ENCODE data around the gene ITGB4.

Gene ITGB4

DNA sequence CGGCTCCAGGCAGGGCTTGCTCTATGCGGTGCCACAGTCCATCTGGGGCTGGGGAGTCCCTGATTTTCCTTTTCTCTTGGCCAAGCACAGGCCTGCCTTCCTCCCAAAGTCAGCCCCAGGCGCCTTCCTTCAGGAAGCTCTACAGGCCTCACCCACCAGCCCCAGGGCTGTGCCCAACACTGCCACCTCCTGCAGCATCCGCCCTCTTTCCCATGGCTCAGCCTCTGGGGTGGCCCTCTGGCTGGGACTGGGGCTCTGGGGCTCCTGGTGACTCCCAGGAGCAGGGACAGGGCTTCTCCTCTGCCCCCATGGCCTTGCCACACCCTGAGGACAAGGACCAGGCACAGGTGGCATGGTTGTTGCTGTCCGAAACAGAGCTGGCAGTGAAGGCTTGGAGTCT lies 817 bp downstream of the ITGB4 start:
- TF ChIP-seq, protein P1, sequence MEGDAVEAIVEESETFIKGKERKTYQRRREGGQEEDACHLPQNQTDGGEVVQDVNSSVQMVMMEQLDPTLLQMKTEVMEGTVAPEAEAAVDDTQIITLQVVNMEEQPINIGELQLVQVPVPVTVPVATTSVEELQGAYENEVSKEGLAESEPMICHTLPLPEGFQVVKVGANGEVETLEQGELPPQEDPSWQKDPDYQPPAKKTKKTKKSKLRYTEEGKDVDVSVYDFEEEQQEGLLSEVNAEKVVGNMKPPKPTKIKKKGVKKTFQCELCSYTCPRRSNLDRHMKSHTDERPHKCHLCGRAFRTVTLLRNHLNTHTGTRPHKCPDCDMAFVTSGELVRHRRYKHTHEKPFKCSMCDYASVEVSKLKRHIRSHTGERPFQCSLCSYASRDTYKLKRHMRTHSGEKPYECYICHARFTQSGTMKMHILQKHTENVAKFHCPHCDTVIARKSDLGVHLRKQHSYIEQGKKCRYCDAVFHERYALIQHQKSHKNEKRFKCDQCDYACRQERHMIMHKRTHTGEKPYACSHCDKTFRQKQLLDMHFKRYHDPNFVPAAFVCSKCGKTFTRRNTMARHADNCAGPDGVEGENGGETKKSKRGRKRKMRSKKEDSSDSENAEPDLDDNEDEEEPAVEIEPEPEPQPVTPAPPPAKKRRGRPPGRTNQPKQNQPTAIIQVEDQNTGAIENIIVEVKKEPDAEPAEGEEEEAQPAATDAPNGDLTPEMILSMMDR (IDR thresholded peaks at IDR 0.05; ENCODE audit: insufficient read depth, missing control alignments), result no peak

DNA sequence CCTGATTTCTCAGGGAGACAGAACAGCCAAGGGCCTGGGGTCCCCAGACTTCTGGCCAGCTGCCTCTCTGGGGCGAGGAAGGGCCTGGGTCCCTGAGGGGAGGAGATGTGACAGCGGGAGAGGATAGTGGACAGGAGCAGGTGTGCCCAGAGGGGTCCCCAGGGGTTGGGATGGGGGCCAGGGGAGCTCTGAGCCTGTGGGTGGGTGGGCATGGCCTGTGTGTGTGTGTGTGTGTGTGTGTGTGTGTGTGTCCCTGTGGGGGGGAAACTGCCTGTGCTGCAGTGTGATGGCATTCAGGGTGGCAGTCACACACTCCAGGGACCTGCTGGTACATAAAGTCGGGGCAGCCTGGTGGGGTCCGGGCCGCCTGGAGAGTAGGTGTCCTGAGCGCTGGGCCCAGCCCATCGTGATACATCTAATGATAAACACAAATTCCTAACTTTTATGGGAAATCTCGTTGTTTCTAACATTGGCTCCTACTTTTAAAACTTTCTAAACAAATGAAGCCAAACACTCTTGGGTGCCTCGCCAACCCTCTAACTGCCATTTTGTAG lies 1.4 kb downstream of the ITGB4 start:
- FAIRE-seq (no peak), DNase-seq (ENCODE audit: insufficient read length, low spot score) (no peak)
- TF ChIP-seq, protein P1 (IDR thresholded peaks at IDR 0.05; ENCODE audit: insufficient read depth, missing control alignments), result no peak

More for the DNA sequence above, 817 bp downstream of the ITGB4 start:
- no peak for FAIRE-seq
- no peak for DNase-seq (ENCODE audit: insufficient read length, low spot score)

DNA sequence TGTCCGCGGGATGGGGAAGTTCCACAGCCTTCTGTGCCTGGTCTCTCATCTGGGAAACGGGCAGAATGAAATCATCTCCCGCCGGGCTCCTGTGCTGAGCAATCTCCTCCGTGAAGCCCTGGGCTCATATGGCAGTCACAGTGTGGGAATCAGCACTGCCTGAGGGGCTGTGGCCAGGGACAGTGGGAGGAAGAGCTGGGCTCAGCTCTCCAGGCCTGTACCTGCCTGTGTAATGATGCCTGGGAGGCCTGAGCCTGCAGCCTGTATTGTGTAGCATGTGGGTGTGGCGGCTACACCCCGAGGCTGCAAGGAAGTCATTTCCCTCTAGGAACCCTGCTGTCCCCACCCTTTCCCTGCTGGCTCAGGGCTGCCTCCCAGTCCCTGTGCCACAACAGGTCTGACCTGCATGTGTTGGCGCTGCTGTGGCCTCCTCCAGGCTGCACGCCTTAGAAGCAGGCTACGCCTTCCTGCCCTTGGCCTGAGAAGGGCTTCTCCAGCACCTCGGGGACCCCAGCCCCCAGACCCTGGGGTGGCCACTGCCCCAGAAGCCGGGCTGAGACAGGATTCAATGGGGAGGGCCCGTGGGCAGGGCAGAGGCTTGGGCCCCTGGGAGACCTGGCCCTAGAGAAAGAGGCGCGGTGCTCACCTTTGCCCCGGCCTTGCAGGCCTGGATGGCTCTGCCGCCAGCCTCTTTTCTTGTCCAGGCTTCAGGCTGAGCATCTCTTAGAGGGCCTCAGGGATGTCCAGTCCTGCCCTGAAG lies 2.1 kb downstream of the ITGB4 start:
- TF ChIP-seq, protein P1 (IDR thresholded peaks at IDR 0.05; ENCODE audit: insufficient read depth, missing control alignments), result no peak
- DNase-seq (ENCODE audit: insufficient read length, low spot score) (no peak), FAIRE-seq (no peak)

DNA sequence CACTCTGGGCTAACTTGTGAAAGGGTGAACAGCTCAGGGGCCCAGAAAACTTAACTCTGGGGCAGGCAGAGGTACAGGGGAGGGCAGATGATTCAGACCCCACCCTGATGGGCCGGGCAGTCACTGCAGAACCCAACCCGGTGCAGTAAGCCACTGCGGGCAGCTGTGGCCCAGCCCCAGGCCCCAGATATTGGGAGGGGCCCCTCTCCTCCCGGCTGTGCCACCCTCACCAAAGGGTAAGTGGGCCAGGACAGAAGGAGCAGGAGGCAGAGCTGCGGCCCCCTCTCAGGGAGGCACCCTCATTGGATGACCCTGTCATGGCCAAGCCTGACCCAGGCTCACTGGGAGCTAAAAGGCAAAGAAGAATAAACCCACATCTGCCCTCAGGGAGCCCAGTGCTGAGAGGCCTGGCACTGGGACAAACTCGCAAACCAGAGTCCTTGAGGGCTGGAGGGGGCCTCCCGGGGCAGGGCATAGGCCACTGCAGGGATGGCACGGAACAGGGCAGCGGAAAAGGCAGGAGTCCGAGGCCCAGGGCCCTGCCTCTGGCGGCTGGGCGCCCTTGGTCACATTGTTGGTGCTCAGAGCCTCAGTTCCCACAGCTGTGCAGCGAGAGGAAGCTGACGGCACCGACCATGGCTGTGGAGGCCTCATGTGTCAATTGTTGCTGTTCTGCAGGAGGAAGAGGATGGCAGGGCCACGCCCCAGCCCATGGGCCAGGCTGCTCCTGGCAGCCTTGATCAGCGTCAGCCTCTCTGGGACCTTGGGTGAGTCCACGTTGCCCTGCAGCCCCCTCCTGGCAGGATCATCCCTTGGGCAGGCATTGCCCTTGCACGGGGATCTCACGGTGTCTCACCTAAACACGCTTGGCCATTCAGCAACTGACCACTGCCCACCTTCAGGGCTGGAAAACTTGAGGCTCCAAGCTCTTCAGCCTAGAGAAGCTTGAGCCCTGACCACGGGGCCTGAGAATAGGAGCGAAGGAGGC lies 3.1 kb downstream of the ITGB4 start:
- FAIRE-seq, result no peak
- TF ChIP-seq, protein P1 (IDR thresholded peaks at IDR 0.05; ENCODE audit: insufficient read depth, missing control alignments), result no peak
- no peak for DNase-seq (ENCODE audit: insufficient read length, low spot score)

DNA sequence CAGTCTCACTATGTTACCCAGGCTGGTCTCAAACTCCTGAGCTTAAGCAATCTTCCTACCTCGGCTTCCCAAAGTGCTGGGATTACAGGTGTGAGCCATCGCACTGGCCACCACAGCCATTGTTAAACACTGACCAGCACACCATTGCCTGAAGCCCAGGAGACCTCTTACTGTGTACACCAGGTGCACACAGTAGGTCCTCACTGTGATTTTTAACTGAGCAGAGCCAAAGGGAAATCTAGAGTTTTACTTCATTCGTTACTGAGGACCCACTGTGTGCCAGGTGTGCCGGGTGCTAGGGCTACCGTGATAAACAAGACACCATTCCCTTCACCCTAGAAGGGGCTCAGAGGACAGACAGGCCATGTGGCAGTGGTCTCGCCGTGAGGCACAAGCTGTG lies 4.2 kb downstream of the ITGB4 start:
- FAIRE-seq (no peak), DNase-seq (ENCODE audit: insufficient read length, low spot score) (no peak)
- TF ChIP-seq, protein P1 (IDR thresholded peaks at IDR 0.05; ENCODE audit: insufficient read depth, missing control alignments), result no peak

DNA sequence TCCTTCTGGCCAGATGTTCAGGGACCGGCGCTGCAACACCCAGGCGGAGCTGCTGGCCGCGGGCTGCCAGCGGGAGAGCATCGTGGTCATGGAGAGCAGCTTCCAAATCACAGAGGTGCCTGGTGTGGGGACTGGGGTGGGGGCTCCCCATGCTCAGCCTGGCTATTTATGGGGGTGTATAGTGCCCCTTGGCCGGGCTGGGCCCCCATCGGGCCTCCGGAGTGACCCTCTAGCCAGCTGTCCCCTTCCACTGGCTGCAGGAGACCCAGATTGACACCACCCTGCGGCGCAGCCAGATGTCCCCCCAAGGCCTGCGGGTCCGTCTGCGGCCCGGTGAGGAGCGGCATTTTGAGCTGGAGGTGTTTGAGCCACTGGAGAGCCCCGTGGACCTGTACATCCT lies 6.1 kb downstream of the ITGB4 start:
- TF ChIP-seq, protein P1 (IDR thresholded peaks at IDR 0.05; ENCODE audit: insufficient read depth, missing control alignments), result no peak
- no peak for DNase-seq (ENCODE audit: insufficient read length, low spot score)
- FAIRE-seq, result no peak
